K562 (cell line): ENCODE data around the gene CPA4. TPM values are rescaled to one million over a fixed set of nuclear protein-coding genes. Genes with fewer than 3 reads are reported as not detected.

ENCODE experiments used
- CBFA2T2 ChIP-seq: fragments of 450-650 bp; conservative IDR thresholded peaks from 2 replicates; pipeline ENCODE4 v1.6.1; 2017; ENCODE audit warnings: mild to moderate bottlenecking
- EP400 ChIP-seq: fragments of 450-650 bp; IDR thresholded peaks from 2 replicates; pipeline ENCODE4 v1.6.1; 2017; ENCODE audit warnings: antibody characterized with exemption, mild to moderate bottlenecking, moderate library complexity
- MAFG ChIP-seq: fragments of 450-650 bp; conservative IDR thresholded peaks from 2 replicates; pipeline ENCODE4 v1.6.1; 2016; ENCODE audit warnings: missing genetic modification characterization, missing compliant biosample characterization
- MGA ChIP-seq: fragments of 450-650 bp; IDR thresholded peaks from 2 replicates; pipeline ENCODE4 v1.6.1; 2016; ENCODE audit warnings: mild to moderate bottlenecking, moderate library complexity
- MTA2 ChIP-seq: fragments of 450-650 bp; IDR thresholded peaks from 2 replicates; pipeline ENCODE4 v1.6.1; 2016; ENCODE audit warnings: low read depth
- MYBL2 ChIP-seq, 2 experiments: fragments of 450-650 bp in 1 of 2; sonication (generic) in 1 of 2; formaldehyde crosslinking in 1 of 2; IDR thresholded peaks; 2 replicates each; pipeline versions ENCODE4 v1.6.1 to v1.8.1; 2017 to 2022; ENCODE audit warnings: borderline replicate concordance in 1 of 2, inconsistent platforms in 1 of 2, low read depth in 1 of 2, mild to moderate bottlenecking in 1 of 2, missing genetic modification reagents in 1 of 2, moderate library complexity in 1 of 2
- PML ChIP-seq: IDR thresholded peaks from 2 replicates; pipeline ENCODE4 v1.6.1; 2012; ENCODE audit warnings: low read length, inconsistent platforms
- RAD51 ChIP-seq: fragments of 450-650 bp; IDR thresholded peaks from 2 replicates; pipeline ENCODE4 v1.7.1; 2016; ENCODE audit warnings: low read depth, mild to moderate bottlenecking, borderline replicate concordance
- TAF7 ChIP-seq: fragments of 450-650 bp; IDR thresholded peaks from 2 replicates; pipeline ENCODE4 v1.6.1; 2016; ENCODE audit warnings: missing genetic modification characterization, missing compliant biosample characterization
- TOE1 ChIP-seq, 2 experiments: fragments of 450-650 bp in 1 of 2; sonication (generic) in 1 of 2; formaldehyde crosslinking in 1 of 2; IDR thresholded peaks; 2 replicates each; pipeline versions ENCODE4 v1.7.1 to v1.8.0; 2016 to 2022; ENCODE audit warnings: borderline replicate concordance in 2 of 2, mild to moderate bottlenecking in 2 of 2, antibody characterized with exemption in 1 of 2, inconsistent platforms in 1 of 2, low read depth in 1 of 2, missing genetic modification reagents in 1 of 2, moderate library complexity in 1 of 2
- USF2 ChIP-seq: sonication (generic); formaldehyde crosslinking; IDR thresholded peaks from 2 replicates; pipeline ENCODE4 v1.5.0; 2020; ENCODE audit warnings: missing genetic modification reagents
- polyA plus RNA-seq, 8 experiments: library from polyadenylated mRNA; depleted of rRNA in 4 of 8; stranded (reverse) in 5 of 8; unstranded in 3 of 8; fragments of >200 nt; fragmentation: Nextera tagmentation in 2 of 8; fragmentation: Illumina TruSeq in 1 of 8; extraction: Ambion mirVana in 2 of 8; extraction: Trizol in 1 of 8; gene quantifications; 2 replicates each; pipeline versions ENCODE4 v1.2.1 to v1.2.3, GENCODE V29; 2011 to 2014; ENCODE audit warnings: inconsistent platforms in 1 of 8, missing spikeins in 1 of 8
- total RNA-seq, 7 experiments: library from RNA; depleted of rRNA in 6 of 7; stranded (reverse); fragments of >200 nt in 6 of 7; fragmentation: Illumina TruSeq in 2 of 7; extraction: Trizol in 2 of 7; gene quantifications; 2 replicates each; pipeline versions ENCODE4 v1.2.1 to v1.2.3, GENCODE V29; 2011 to 2021; ENCODE audit warnings: low replicate concordance in 1 of 7

CPA4 gene
- total and polyA plus RNA-seq, 9 of the 15 experiments (the other 6 are each of a cell fraction or from before 2014, with no cell fraction given): not detected

- TF ChIP-seq MGA (peak; percentile 77), RAD51 (peak; percentile 93), PML (no peak), MAFG (tag) (peak; percentile 34; the same call in 1 of the 2 replicates), USF2 (peak; percentile 89), TAF7 (tag) (no peak), TOE1 (IDR thresholded peaks at IDR 0.05; ENCODE audit: borderline replicate concordance) (peak; percentile 96), TOE1 (CRISPR knock-in tag; IDR thresholded peaks at IDR 0.05; ENCODE audit: borderline replicate concordance, low read depth) (no peak), MTA2 (no peak), EP400 (no peak), MYBL2 (IDR thresholded peaks at IDR 0.05; ENCODE audit: low read depth) (no peak), MYBL2 (CRISPR knock-in tag; IDR thresholded peaks at IDR 0.05; ENCODE audit: borderline replicate concordance) (no peak), CBFA2T2 (peak; percentile 45)
These were observed 74.3 kb downstream of the CPA4 start (continued) for GRCh38 chr7:130367088-130367755.
